Measurements from ENCODE around the gene LRIG1.

DNA sequence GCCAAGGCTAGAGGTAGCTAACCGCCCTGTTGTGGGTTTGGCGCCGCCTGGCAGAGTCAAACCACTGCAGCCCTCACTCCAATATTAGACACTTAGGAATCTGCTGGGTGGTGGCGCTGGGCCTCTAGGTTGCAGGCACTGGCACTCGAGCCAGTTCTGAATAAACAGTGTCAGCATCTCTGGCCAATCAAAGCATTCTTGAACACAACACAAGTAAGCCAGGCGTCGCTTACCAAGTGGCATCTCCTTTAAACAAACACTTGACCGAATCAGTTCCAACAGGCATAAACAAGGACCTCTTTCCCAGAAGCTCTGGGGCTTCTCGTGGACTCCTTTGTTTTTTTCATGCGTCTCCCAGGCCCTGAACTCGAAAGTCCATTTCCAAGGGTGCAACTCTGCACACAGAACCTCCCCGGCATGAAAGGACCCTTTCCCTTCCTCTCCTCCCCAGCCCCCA is 82.3 kb downstream of the LRIG1 start:
- TF ChIP-seq, protein P1, sequence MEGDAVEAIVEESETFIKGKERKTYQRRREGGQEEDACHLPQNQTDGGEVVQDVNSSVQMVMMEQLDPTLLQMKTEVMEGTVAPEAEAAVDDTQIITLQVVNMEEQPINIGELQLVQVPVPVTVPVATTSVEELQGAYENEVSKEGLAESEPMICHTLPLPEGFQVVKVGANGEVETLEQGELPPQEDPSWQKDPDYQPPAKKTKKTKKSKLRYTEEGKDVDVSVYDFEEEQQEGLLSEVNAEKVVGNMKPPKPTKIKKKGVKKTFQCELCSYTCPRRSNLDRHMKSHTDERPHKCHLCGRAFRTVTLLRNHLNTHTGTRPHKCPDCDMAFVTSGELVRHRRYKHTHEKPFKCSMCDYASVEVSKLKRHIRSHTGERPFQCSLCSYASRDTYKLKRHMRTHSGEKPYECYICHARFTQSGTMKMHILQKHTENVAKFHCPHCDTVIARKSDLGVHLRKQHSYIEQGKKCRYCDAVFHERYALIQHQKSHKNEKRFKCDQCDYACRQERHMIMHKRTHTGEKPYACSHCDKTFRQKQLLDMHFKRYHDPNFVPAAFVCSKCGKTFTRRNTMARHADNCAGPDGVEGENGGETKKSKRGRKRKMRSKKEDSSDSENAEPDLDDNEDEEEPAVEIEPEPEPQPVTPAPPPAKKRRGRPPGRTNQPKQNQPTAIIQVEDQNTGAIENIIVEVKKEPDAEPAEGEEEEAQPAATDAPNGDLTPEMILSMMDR (IDR thresholded peaks at IDR 0.05), result peak in 1 of 5 experiments; percentile 10
- TF ChIP-seq POLR2A (IDR thresholded peaks at IDR 0.05), result no peak

All from tibial nerve (tissue), 3 donors.